GM21360 (cell line): ENCODE results near the gene WDR18.

ENCODE experiments used
- ATAC-seq: cut with Tn5 transposase; IDR thresholded peaks from one replicate; pipeline ENCODE4 v1.9.1; 2021; ENCODE audit warnings: mild to moderate bottlenecking, moderate library complexity; ENCODE audit not compliant: unreplicated experiment

The WDR18 gene

GRCh38 chr19:964116-964520 lies 20.0 kb upstream of the WDR18 start:
- ATAC-seq = no peak

- no peak for ATAC-seq
These were observed 19.1 kb upstream of the WDR18 start for GRCh38 chr19:964761-965694.

- no peak for ATAC-seq
These were observed 17.6 kb upstream of the WDR18 start for GRCh38 chr19:966485-967088.

GRCh38 chr19:970695-971094 lies 13.4 kb upstream of the WDR18 start:
- no peak for ATAC-seq

GRCh38 chr19:971795-972194 lies 12.3 kb upstream of the WDR18 start:
- no peak for ATAC-seq

- no peak for ATAC-seq
These were observed 11.9 kb upstream of the WDR18 start for GRCh38 chr19:972281-972680.

- no peak for ATAC-seq
These were observed 10.2 kb upstream of the WDR18 start for GRCh38 chr19:973726-974563.

- ATAC-seq = no peak
These were observed 9.4 kb upstream of the WDR18 start for GRCh38 chr19:974564-975257.

GRCh38 chr19:976476-976875 lies 7.7 kb upstream of the WDR18 start:
- ATAC-seq = no peak

- no peak for ATAC-seq
These were observed 7.1 kb upstream of the WDR18 start for GRCh38 chr19:977058-977464.

- no peak for ATAC-seq
These were observed 4.8 kb upstream of the WDR18 start for GRCh38 chr19:979318-979741.

GRCh38 chr19:980133-980998 lies 3.8 kb upstream of the WDR18 start:
- no peak for ATAC-seq

- peak; percentile 57 for ATAC-seq
These were observed 1.5 kb upstream of the WDR18 start for GRCh38 chr19:982567-983170.

- ATAC-seq = no peak
These were observed 1.9 kb downstream of the WDR18 start for GRCh38 chr19:986083-986482.

GRCh38 chr19:988081-988480 lies 3.9 kb downstream of the WDR18 start:
- ATAC-seq = no peak

GRCh38 chr19:988510-988909 lies 4.4 kb downstream of the WDR18 start:
- no peak for ATAC-seq

- no peak for ATAC-seq
These were observed 5.4 kb downstream of the WDR18 start for GRCh38 chr19:989381-990081.

GRCh38 chr19:990119-990571 lies 6.0 kb downstream of the WDR18 start:
- no peak for ATAC-seq

- ATAC-seq = no peak
These were observed 6.6 kb downstream of the WDR18 start for GRCh38 chr19:990746-991145.
